H9 (cell line): Measurements from ENCODE around the gene DPH7. TPM values are rescaled to one million over a fixed set of nuclear protein-coding genes. Genes with fewer than 3 reads are reported as not detected.

Experiments
- DNase-seq: peaks from one replicate; pipeline ENCODE4 v3.0.0-alpha.2; 2017
- H2AFZ ChIP-seq: one replicate; pipeline ENCODE4 v1.6.1; 2013; ENCODE audit warnings: mild to moderate bottlenecking, low read length, control low read depth, moderate library complexity
- H2AK5ac ChIP-seq: 2 replicates; pipeline ENCODE4 v1.6.1; 2013; ENCODE audit warnings: low read length, control low read depth, mixed read lengths; ENCODE audit not compliant: insufficient read length
- H2BK120ac ChIP-seq: one replicate; pipeline ENCODE4 v1.6.1; 2013; ENCODE audit warnings: low read depth, mild to moderate bottlenecking, low read length, control low read depth, inconsistent platforms; ENCODE audit not compliant: poor library complexity, severe bottlenecking
- H2BK12ac ChIP-seq: 2 replicates; pipeline ENCODE4 v1.6.1; 2013; ENCODE audit warnings: low read length, control low read depth, mixed read lengths, low read depth; ENCODE audit not compliant: insufficient read length
- H2BK15ac ChIP-seq: 2 replicates; pipeline ENCODE4 v1.6.1; 2013; ENCODE audit warnings: low read depth, low read length, control low read depth
- H2BK20ac ChIP-seq: one replicate; pipeline ENCODE4 v1.6.1; 2013; ENCODE audit warnings: low read depth, mild to moderate bottlenecking, low read length, control low read depth, inconsistent platforms; ENCODE audit not compliant: poor library complexity, severe bottlenecking
- H2BK5ac ChIP-seq: 2 replicates; pipeline ENCODE4 v1.6.1; 2013; ENCODE audit warnings: low read length, control low read depth, mixed read lengths; ENCODE audit not compliant: insufficient read length
- H3K14ac ChIP-seq: 2 replicates; pipeline ENCODE4 v1.6.1; 2013; ENCODE audit warnings: low read length, control low read depth; ENCODE audit not compliant: insufficient read depth
- H3K18ac ChIP-seq: 2 replicates; pipeline ENCODE4 v1.6.1; 2013; ENCODE audit warnings: low read depth, mild to moderate bottlenecking, mixed read lengths, low read length, control low read depth; ENCODE audit not compliant: insufficient read length
- H3K23ac ChIP-seq: 2 replicates; pipeline ENCODE4 v1.6.1; 2013; ENCODE audit warnings: low read length, control low read depth, mixed read lengths, low read depth; ENCODE audit not compliant: insufficient read length
- H3K23me2 ChIP-seq: 2 replicates; pipeline ENCODE4 v1.6.1; 2013; ENCODE audit warnings: low read depth, mild to moderate bottlenecking, mixed read lengths, low read length, control low read depth; ENCODE audit not compliant: insufficient read length, poor library complexity, severe bottlenecking
- H3K27ac ChIP-seq: 2 replicates; pipeline ENCODE4 v1.5.1; 2013; ENCODE audit warnings: low read length, control low read depth, mixed read lengths, low read depth; ENCODE audit not compliant: insufficient read length
- H3K27me3 ChIP-seq: 2 replicates; pipeline ENCODE4 v1.6.1; 2013; ENCODE audit warnings: low read length, control low read depth, inconsistent platforms; ENCODE audit not compliant: insufficient read depth
- H3K4ac ChIP-seq: 2 replicates; pipeline ENCODE4 v1.6.1; 2013; ENCODE audit warnings: low read depth, mild to moderate bottlenecking, control low read depth, inconsistent platforms, low read length, moderate library complexity
- H3K4me1 ChIP-seq: 2 replicates; pipeline ENCODE4 v1.6.1; 2013; ENCODE audit warnings: low read length, control low read depth, inconsistent platforms; ENCODE audit not compliant: insufficient read depth
- H3K4me2 ChIP-seq: 2 replicates; pipeline ENCODE4 v1.6.1; 2013; ENCODE audit warnings: low read length, control low read depth, mixed read lengths; ENCODE audit not compliant: insufficient read length, insufficient read depth
- H3K56ac ChIP-seq: 2 replicates; pipeline ENCODE4 v1.6.1; 2013; ENCODE audit warnings: low read depth, mild to moderate bottlenecking, mixed read lengths, low read length, control low read depth; ENCODE audit not compliant: insufficient read length
- H3K79me1 ChIP-seq: 2 replicates; pipeline ENCODE4 v1.6.1; 2013; ENCODE audit warnings: low read depth, mild to moderate bottlenecking, moderate library complexity, low read length, control low read depth, inconsistent platforms; ENCODE audit not compliant: insufficient read depth, poor library complexity, severe bottlenecking
- H3K79me2 ChIP-seq: 2 replicates; pipeline ENCODE4 v1.6.1; 2013; ENCODE audit warnings: low read length, control low read depth, inconsistent platforms; ENCODE audit not compliant: insufficient read depth
- H3K9ac ChIP-seq: 2 replicates; pipeline ENCODE4 v1.6.1; 2013; ENCODE audit warnings: low read length, control low read depth, mixed read lengths; ENCODE audit not compliant: insufficient read length; ENCODE audit errors: extremely low read depth
- H3K9me3 ChIP-seq: one replicate; pipeline ENCODE4 v1.6.1; 2013; ENCODE audit warnings: low read depth, low read length, inconsistent platforms; ENCODE audit not compliant: control insufficient read depth
- H3T11ph ChIP-seq: one replicate; pipeline ENCODE4 v1.6.1; 2013; ENCODE audit warnings: mild to moderate bottlenecking, low read length, control low read depth, inconsistent platforms
- H4K20me1 ChIP-seq: one replicate; pipeline ENCODE4 v1.6.1; 2013; ENCODE audit not compliant: control insufficient read depth, insufficient read length, insufficient read depth
- H4K5ac ChIP-seq: 2 replicates; pipeline ENCODE4 v1.6.1; 2013; ENCODE audit warnings: low read depth, mild to moderate bottlenecking, mixed read lengths, low read length, control low read depth; ENCODE audit not compliant: insufficient read length
- H4K8ac ChIP-seq: replicated peaks from 2 replicates; pipeline ENCODE4 v1.6.1; 2013; ENCODE audit warnings: low read length, control low read depth, mixed read lengths, low read depth; ENCODE audit not compliant: insufficient read length
- H4K91ac ChIP-seq: 2 replicates; pipeline ENCODE4 v1.6.1; 2013; ENCODE audit warnings: low read depth, mild to moderate bottlenecking, moderate library complexity, mixed read lengths, low read length, control low read depth; ENCODE audit not compliant: insufficient read length
- H3K27ac Mint-ChIP-seq, 3 experiments: 2 replicates in 2 of 3; 3 replicates in 1 of 3; pipeline ENCODE4 v1.8.0; 2020 to 2021; ENCODE audit warnings: mixed read lengths in 3 of 3, mild to moderate bottlenecking in 1 of 3, moderate library complexity in 1 of 3
- H3K27me3 Mint-ChIP-seq: 2 replicates; pipeline ENCODE4 v1.8.0; 2021; ENCODE audit warnings: low read depth, mild to moderate bottlenecking, moderate library complexity, mixed read lengths
- H3K36me3 Mint-ChIP-seq, 3 experiments: 2 replicates in 2 of 3; 3 replicates in 1 of 3; pipeline ENCODE4 v1.8.0; 2020 to 2021; ENCODE audit warnings: low read depth in 3 of 3, mixed read lengths in 3 of 3; ENCODE audit not compliant: insufficient read depth in 1 of 3
- H3K4me1 Mint-ChIP-seq, 2 experiments: 2 replicates each; pipeline ENCODE4 v1.8.0; 2020; ENCODE audit warnings: mixed read lengths in 2 of 2
- H3K4me3 Mint-ChIP-seq, 2 experiments: 2 replicates in 1 of 2; 3 replicates in 1 of 2; pipeline ENCODE4 v1.8.0; 2020 to 2021; ENCODE audit warnings: mild to moderate bottlenecking in 2 of 2, mixed read lengths in 2 of 2, moderate library complexity in 1 of 2
- H3K9me3 Mint-ChIP-seq, 2 experiments: 2 replicates in 1 of 2; 3 replicates in 1 of 2; pipeline ENCODE4 v1.8.0; 2020; ENCODE audit warnings: mild to moderate bottlenecking in 2 of 2, mixed read lengths in 2 of 2, moderate library complexity in 1 of 2
- WGBS: extraction: QIAGEN DNeasy Blood & Tissue Kit; methylation state at CpG from one replicate; pipeline ENCODE4 v1.1.7; 2013; ENCODE audit warnings: missing lambda C conversion rate, low lambda C conversion rate, mixed read lengths; ENCODE audit not compliant: insufficient read length; ENCODE audit errors: extremely low coverage; 5-methylcytosine and 5-hydroxymethylcytosine counted together
- total RNA-seq: library from RNA; stranded (reverse); gene quantifications from 2 replicates; pipeline ENCODE4 v1.2.1, GENCODE V29; 2021
- TF ChIP-seq, protein P1 (sequence below): fragments of 200-600 bp; sonication (generic); conservative IDR thresholded peaks from 3 replicates; pipeline ENCODE4 v1.8.0; 2021; ENCODE audit warnings: antibody characterized with exemption, mild to moderate bottlenecking

Gene DPH7
- total RNA-seq, 1 experiment from 2014 or later: 51.3 TPM

- H3K27me3 ChIP-seq: no peaks in the 10 kb centered on the region
- no peaks in the 10 kb centered on the region for H3K79me1 ChIP-seq
- H3K23ac ChIP-seq: no peak overlapping the region
- H3K4me2 ChIP-seq: no peak overlapping the region
- no peaks in the 10 kb centered on the region for H3K23me2 ChIP-seq
- H4K8ac ChIP-seq: no peak overlapping the region
- Mint-ChIP-seq H3K4me1 (no peaks in the 10 kb centered on the region), H3K9me3 (peaks cover 0 to 2% of the 10 kb centered on the region in 2 experiments; a peak in 1 of 5 replicates), H3K27ac (no peak overlapping the region), H3K36me3 (peaks cover 41 to 56% (median 56%) of the 10 kb centered on the region in 3 experiments), H3K4me3 (no peak overlapping the region), H3K27me3 (no peaks in the 10 kb centered on the region)
- H4K20me1 ChIP-seq: no peaks in the 10 kb centered on the region
- H2BK5ac ChIP-seq: no peak overlapping the region
- no peak overlapping the region for H2BK15ac ChIP-seq
- H3K9ac ChIP-seq: no peak overlapping the region
- no peak overlapping the region for H3K4ac ChIP-seq
- no peaks in the 10 kb centered on the region for H3K9me3 ChIP-seq
- H2AK5ac ChIP-seq: no peak overlapping the region
- H3K27ac ChIP-seq: no peak overlapping the region
- H2BK20ac ChIP-seq: no peak overlapping the region
- H3T11ph ChIP-seq: no peak overlapping the region
- no peaks in the 10 kb centered on the region for H3K79me2 ChIP-seq
- no peak overlapping the region for H2BK120ac ChIP-seq
- DNase-seq: no peak
- H4K91ac ChIP-seq: no peak overlapping the region
- H3K4me1 ChIP-seq: no peaks in the 10 kb centered on the region
- no peak overlapping the region for H3K14ac ChIP-seq
- H3K18ac ChIP-seq: no peak overlapping the region
- no peak overlapping the region for H2AFZ ChIP-seq
- no peak overlapping the region for H2BK12ac ChIP-seq
- TF ChIP-seq, protein P1, sequence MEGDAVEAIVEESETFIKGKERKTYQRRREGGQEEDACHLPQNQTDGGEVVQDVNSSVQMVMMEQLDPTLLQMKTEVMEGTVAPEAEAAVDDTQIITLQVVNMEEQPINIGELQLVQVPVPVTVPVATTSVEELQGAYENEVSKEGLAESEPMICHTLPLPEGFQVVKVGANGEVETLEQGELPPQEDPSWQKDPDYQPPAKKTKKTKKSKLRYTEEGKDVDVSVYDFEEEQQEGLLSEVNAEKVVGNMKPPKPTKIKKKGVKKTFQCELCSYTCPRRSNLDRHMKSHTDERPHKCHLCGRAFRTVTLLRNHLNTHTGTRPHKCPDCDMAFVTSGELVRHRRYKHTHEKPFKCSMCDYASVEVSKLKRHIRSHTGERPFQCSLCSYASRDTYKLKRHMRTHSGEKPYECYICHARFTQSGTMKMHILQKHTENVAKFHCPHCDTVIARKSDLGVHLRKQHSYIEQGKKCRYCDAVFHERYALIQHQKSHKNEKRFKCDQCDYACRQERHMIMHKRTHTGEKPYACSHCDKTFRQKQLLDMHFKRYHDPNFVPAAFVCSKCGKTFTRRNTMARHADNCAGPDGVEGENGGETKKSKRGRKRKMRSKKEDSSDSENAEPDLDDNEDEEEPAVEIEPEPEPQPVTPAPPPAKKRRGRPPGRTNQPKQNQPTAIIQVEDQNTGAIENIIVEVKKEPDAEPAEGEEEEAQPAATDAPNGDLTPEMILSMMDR: no peak
- no CpG with 5 or more reads among the region's 10 CpGs for WGBS
- no peak overlapping the region for H4K5ac ChIP-seq
- no peak overlapping the region for H3K56ac ChIP-seq
These were observed 14.6 kb downstream of the DPH7 start for GRCh38 chr9:137564134-137564533.
